ENCODE results near the gene MBTPS1.

DNA sequence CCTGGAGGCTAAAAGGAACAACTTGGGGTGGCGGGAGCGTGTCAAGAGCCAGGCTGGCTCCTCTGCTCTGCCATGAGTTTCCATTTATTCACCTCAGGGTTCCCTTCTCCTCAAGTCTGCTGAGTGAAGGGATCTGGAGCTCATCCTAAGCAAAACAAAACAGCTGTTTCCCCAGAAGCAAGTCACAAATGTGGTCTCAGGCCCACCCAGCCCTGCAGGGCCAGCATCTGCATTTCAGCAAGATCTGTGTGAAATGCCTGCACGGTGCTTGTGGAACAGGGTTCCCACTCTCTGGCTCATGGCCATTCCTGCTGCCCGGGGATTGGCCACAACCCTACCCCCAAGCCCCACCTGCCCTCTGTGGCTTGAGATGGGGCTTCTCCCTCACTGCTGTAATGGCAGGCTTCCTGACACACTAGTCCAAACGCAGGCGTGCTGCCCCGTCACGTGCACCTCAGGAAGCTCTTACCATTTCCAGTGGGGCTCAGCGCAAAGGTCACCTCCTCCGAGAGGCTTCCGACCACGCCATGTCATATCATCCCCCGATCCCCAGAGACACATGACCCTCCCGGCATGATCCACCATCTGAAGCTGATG, 76.4 kb downstream of the MBTPS1 start:
- TF ChIP-seq, protein P1, sequence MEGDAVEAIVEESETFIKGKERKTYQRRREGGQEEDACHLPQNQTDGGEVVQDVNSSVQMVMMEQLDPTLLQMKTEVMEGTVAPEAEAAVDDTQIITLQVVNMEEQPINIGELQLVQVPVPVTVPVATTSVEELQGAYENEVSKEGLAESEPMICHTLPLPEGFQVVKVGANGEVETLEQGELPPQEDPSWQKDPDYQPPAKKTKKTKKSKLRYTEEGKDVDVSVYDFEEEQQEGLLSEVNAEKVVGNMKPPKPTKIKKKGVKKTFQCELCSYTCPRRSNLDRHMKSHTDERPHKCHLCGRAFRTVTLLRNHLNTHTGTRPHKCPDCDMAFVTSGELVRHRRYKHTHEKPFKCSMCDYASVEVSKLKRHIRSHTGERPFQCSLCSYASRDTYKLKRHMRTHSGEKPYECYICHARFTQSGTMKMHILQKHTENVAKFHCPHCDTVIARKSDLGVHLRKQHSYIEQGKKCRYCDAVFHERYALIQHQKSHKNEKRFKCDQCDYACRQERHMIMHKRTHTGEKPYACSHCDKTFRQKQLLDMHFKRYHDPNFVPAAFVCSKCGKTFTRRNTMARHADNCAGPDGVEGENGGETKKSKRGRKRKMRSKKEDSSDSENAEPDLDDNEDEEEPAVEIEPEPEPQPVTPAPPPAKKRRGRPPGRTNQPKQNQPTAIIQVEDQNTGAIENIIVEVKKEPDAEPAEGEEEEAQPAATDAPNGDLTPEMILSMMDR (IDR thresholded peaks at IDR 0.05; ENCODE audit: insufficient read depth, low read length, poor library complexity, severe bottlenecking): no peak
- TF ChIP-seq EZH2phosphoT487 (conservative IDR thresholded peaks at IDR 0.05; ENCODE audit: low read length): no peak
